GM10248 (cell line): Measurements from ENCODE around the gene ZFAND5.

ENCODE experiments used
- CTCF ChIA-PET: fragments of 300-600 bp; sonication (Branson Sonifier 250); formaldehyde crosslinking; extraction: SDS; loops from one replicate; lab custom pipeline; 2021; ENCODE audit warnings: antibody characterized with exemption; lab: Yijun Ruan, JAX
- POLR2A ChIA-PET: fragments of 350-650 bp; sonication (Branson Sonifier 250); formaldehyde crosslinking; extraction: SDS; loops from one replicate; lab custom pipeline; 2020; ENCODE audit warnings: antibody characterized with exemption; lab: Yijun Ruan, JAX
- DNase-seq: peaks from one replicate; pipeline ENCODE4 v3.0.0; 2012; ENCODE audit errors: extremely low spot score
- TF ChIP-seq, protein P1 (sequence below): IDR thresholded peaks from 2 replicates; pipeline ENCODE4 v1.5.1; 2012; ENCODE audit warnings: mild to moderate bottlenecking, low read depth; ENCODE audit errors: extremely low read depth, missing control alignments, control extremely low read depth

ZFAND5 gene

DNA sequence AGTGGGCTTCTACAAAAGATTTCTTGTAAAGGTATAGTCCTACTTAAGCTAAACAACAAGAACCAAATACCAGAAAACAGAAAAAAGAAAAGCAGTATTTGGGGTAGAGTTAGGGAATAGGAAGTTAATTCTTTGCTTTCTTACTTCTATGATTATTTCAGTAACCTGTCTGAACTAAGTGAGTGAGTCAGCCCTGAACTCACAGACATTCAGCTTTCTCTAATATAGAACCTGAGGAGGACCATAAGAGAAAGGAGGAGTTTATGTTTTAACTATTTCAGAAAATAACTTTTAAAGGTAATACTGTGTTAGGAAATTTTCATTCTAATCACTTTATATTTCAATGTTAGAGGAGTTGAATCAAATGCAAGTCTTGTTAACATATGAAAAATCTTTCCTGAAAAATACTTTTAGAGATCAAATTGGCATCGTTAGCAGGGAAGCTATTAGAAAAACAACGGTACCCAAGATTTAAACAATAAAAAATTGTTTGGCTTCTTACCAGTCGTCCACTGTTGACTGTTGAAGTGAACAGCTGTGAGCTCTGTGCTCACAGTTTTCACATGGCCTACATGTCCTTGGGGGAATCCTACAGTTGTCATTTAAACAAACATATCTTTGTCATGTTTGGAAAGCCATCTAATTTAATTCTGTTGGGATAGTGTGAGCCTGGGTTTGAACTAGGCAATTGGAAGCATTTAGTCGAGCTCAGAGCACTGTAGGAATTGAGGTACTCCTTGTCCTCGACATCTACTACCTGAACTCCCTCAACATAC lies 19.9 kb upstream of the ZFAND5 start:
- TF ChIP-seq, protein P1, sequence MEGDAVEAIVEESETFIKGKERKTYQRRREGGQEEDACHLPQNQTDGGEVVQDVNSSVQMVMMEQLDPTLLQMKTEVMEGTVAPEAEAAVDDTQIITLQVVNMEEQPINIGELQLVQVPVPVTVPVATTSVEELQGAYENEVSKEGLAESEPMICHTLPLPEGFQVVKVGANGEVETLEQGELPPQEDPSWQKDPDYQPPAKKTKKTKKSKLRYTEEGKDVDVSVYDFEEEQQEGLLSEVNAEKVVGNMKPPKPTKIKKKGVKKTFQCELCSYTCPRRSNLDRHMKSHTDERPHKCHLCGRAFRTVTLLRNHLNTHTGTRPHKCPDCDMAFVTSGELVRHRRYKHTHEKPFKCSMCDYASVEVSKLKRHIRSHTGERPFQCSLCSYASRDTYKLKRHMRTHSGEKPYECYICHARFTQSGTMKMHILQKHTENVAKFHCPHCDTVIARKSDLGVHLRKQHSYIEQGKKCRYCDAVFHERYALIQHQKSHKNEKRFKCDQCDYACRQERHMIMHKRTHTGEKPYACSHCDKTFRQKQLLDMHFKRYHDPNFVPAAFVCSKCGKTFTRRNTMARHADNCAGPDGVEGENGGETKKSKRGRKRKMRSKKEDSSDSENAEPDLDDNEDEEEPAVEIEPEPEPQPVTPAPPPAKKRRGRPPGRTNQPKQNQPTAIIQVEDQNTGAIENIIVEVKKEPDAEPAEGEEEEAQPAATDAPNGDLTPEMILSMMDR = no peak
- ChIA-PET POLR2A (interaction anchor here (1.2 kb wide), 1 partner anchor 20 kb away, joined by 4 read pairs; the partner anchor contains the start of gene ZFAND5), CTCF (interaction anchor here (0.8 to 2.0 kb wide), 5 partner anchors 8 to 208 kb away, joined by 3 to 7 read pairs (median 4); no protein-coding TSS in a partner anchor)
- DNase-seq = no peak

DNA sequence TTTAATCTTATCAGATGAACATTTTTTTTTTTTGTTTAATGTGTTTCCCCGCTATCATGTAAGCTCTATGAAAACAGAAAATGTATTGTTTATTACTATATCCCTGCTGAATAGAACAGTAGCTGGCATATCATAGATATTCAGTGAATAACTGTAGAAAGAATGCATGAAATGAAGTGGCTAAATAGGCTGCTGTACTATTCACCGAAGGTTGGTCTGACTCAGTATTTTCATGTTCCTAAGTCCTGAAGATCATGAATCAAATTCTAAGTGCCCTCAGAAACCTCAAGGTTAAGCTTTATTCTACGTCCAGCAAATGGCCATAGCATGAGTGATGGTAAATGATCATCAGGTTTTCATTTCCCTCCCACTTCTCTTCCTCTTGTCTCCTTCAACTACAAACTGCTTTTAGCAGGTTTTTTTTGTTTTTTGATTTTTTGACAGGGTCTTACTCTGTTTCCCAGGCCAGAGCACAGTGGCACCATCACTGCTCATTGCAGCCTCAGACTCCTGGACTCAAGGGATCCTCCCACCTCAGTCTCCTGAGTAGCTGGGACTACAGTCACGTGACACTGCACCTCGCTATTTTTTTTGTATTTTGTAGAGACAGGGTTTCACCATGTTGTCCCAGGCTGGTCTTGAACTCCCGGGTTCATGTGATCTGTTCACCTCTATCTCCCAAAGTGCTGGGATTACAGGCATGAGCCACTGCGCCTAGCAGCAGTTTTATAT lies 19.1 kb upstream of the ZFAND5 start:
- TF ChIP-seq, protein P1 = no peak
- ChIA-PET CTCF (interaction anchor here (1.7 to 2.0 kb wide), 2 partner anchors 9 to 13 kb away, joined by 5 to 7 read pairs; no protein-coding TSS in a partner anchor), POLR2A (interaction anchor here (1.2 kb wide), 1 partner anchor 19 kb away, joined by 4 read pairs; the partner anchor contains the start of gene ZFAND5)
- no peak for DNase-seq

DNA sequence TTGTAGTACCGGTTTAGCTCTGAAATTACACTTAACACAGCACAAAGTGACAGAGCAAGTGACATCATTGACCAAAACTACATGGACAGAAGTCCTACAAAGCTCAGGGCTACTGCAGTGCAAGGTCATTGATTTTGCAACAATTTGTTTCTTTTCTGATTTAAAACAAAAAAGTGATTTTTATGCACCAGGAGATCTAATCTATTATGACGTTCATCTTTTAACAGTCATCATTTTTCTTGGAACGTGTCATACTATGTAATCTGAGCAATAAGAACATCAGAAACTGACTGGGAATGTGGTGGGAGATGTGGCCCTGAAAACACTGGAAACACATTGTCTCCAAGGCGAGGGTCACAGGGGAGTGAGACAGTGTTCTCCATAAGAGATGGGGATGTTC lies 17.4 kb upstream of the ZFAND5 start:
- CTCF ChIA-PET = no interaction called here
- TF ChIP-seq, protein P1 = no peak
- POLR2A ChIA-PET = no interaction called here
- no peak for DNase-seq

DNA sequence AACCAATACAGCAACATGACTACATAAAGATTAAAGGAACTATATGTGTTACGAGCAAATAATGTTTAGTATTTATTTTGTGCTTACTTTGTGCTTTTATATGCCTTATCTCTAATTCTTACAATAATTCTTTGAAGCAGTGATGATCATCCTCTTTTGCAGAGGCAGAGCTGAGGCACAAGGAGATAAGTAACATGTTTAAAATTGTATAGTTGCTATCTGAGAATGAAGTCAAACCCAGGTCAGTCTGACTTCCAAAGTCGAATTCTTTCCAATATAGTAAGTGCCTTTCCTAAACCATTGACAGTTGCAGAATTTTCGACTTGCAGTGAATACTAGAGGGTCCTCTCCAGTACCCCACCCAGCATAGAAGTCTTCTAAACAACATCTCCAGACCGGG lies 12.0 kb upstream of the ZFAND5 start:
- TF ChIP-seq, protein P1 = no peak
- no peak for DNase-seq
- POLR2A ChIA-PET = no interaction called here
- CTCF ChIA-PET = interaction anchor here (1.7 kb wide), 1 partner anchor 9 kb away, joined by 3 read pairs; no protein-coding TSS in a partner anchor

DNA sequence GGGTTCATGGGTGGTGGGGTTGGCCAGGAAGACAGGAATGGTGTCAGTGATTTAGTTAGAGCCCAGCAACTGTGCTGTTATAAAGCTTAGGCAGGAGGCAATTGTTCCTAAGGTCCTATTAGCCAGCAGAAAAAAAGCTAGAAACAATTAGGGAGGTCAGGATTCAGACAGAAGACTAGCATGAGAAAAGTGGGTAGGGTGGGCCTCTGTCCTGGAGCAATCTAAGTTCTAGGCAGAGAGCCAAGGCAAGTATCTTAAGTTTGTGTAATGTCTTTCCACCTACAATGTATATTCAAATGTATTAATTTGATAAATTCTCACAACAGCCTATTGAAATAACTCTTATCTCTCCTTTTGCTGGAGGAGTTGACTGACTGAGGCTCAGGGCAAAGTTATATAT lies 6.1 kb upstream of the ZFAND5 start:
- TF ChIP-seq, protein P1 = no peak
- no peak for DNase-seq
- POLR2A ChIA-PET = no interaction called here
- CTCF ChIA-PET = interaction anchor here (1.0 to 2.6 kb wide), 2 partner anchors 13 to 38 kb away, joined by 3 to 7 read pairs; no protein-coding TSS in a partner anchor
